A549 (cell line): ENCODE measurements around the gene ZNF469. TPM values are rescaled to one million over a fixed set of nuclear protein-coding genes. Genes with fewer than 3 reads are reported as not detected.

Experiments used
- ATAC-seq, 2 experiments: fragments of 200-7000 bp in 1 of 2; fragments of >200 bp in 1 of 2; cut with Nextera tagmentation in 1 of 2; cut with Tn5 transposase in 1 of 2; 3 replicates each; pipeline versions ENCODE4 v1.8.0 to v1.9.1; 2018 to 2020; ENCODE audit warnings: mild to moderate bottlenecking in 1 of 2, moderate library complexity in 1 of 2
- CTCF ChIA-PET: fragments of 300-600 bp; sonication (Branson Sonifier 250); formaldehyde crosslinking; extraction: SDS; loops from one replicate; lab custom pipeline; 2021; ENCODE audit warnings: antibody characterized with exemption, inconsistent platforms; lab: Yijun Ruan, JAX
- POLR2A ChIA-PET: fragments of 350-600 bp; formaldehyde crosslinking; extraction: SDS; loops from one replicate; lab custom pipeline; 2021; ENCODE audit warnings: antibody characterized with exemption, inconsistent platforms; lab: Yijun Ruan, JAX
- DNase-seq, 2 experiments: peaks; one replicate each; pipeline versions ENCODE4 v3.0.0 to v3.0.0-alpha.2; 2011 to 2016; ENCODE audit warnings: low read depth in 1 of 2, low spot score in 1 of 2
- FAIRE-seq: peaks from 2 replicates; lab custom pipeline; 2011; peaks lifted over from hg19 to GRCh38; lab: Jason Lieb, UNC
- H3K27ac ChIP-seq, 2 experiments: fragments of >200 bp; sonication (Bioruptor Twin); formaldehyde crosslinking; 3 replicates each; pipeline ENCODE4 v1.5.1; 2016 to 2017
- H3K4me1 ChIP-seq: fragments of >200 bp; sonication (Bioruptor Twin); formaldehyde crosslinking; 3 replicates; pipeline ENCODE4 v1.6.1; 2016
- H3K4me2 ChIP-seq: fragments of >200 bp; sonication (Bioruptor Twin); formaldehyde crosslinking; 3 replicates; pipeline ENCODE4 v1.6.1; 2016
- H3K4me3 ChIP-seq: fragments of >200 bp; sonication (Bioruptor Twin); formaldehyde crosslinking; 3 replicates; pipeline ENCODE4 v1.5.1; 2016
- H3K9me3 ChIP-seq: fragments of >200 bp; sonication (Bioruptor Twin); formaldehyde crosslinking; 3 replicates; pipeline ENCODE4 v1.6.1; 2016
- BHLHE40 ChIP-seq: IDR thresholded peaks from 2 replicates; pipeline ENCODE4 v1.6.1; 2012; ENCODE audit warnings: low read depth, low read length, inconsistent platforms
- CHD4 ChIP-seq: fragments of 200-600 bp; sonication (generic); IDR thresholded peaks from 2 replicates; pipeline ENCODE4 v1.6.1; 2016; ENCODE audit warnings: antibody characterized with exemption, mild to moderate bottlenecking, borderline replicate concordance
- EHF ChIP-seq: fragments of 250-450 bp; sonication (Bioruptor Pico); IDR thresholded peaks from 2 replicates; pipeline ENCODE4 v1.5.0; 2020; ENCODE audit warnings: mild to moderate bottlenecking
- HDAC2 ChIP-seq: fragments of 200-600 bp; sonication (generic); IDR thresholded peaks from 2 replicates; pipeline ENCODE4 v1.6.1; 2016
- HOXA7 ChIP-seq: fragments of 250-450 bp; sonication (Bioruptor Pico); IDR thresholded peaks from 2 replicates; pipeline ENCODE4 v1.5.0; 2020; ENCODE audit warnings: mild to moderate bottlenecking, moderate library complexity
- HOXB5 ChIP-seq: fragments of 250-450 bp; sonication (Bioruptor Pico); IDR thresholded peaks from 2 replicates; pipeline ENCODE4 v1.5.0; 2020; ENCODE audit warnings: mild to moderate bottlenecking, moderate library complexity
- JUN ChIP-seq, 2 experiments: fragments of >200 bp; sonication (Bioruptor Twin); formaldehyde crosslinking; IDR thresholded peaks; 2 replicates in 1 of 2; 3 replicates in 1 of 2; pipeline ENCODE4 v1.6.1; 2016 to 2017
- JUNB ChIP-seq: fragments of >200 bp; sonication (Bioruptor Twin); formaldehyde crosslinking; IDR thresholded peaks from 2 replicates; pipeline ENCODE4 v1.6.1; 2016
- KDM1A ChIP-seq: fragments of 200-600 bp; sonication (generic); IDR thresholded peaks from 2 replicates; pipeline ENCODE4 v1.6.1; 2016; ENCODE audit warnings: low read depth, mild to moderate bottlenecking
- KDM5A ChIP-seq: fragments of 200-600 bp; sonication (generic); IDR thresholded peaks from 2 replicates; pipeline ENCODE4 v1.6.1; 2016; ENCODE audit warnings: antibody characterized with exemption, mild to moderate bottlenecking
- MAX ChIP-seq: IDR thresholded peaks from 2 replicates; pipeline ENCODE4 v1.6.1; 2012
- NFE2L2 ChIP-seq: fragments of 150-350 bp; conservative IDR thresholded peaks from 2 replicates; pipeline ENCODE4 v1.6.1; 2014; ENCODE audit warnings: low read length
- NPAS2 ChIP-seq: fragments of 250-450 bp; sonication (Bioruptor Pico); IDR thresholded peaks from 2 replicates; pipeline ENCODE4 v1.8.0; 2022; ENCODE audit warnings: mild to moderate bottlenecking, moderate library complexity, borderline replicate concordance
- POLR2A ChIP-seq: IDR thresholded peaks from 2 replicates; pipeline ENCODE4 v1.6.1; 2012; ENCODE audit warnings: mild to moderate bottlenecking, low read length
- RCOR1 ChIP-seq: fragments of 150-350 bp; IDR thresholded peaks from 2 replicates; pipeline ENCODE4 v1.6.1; 2014; ENCODE audit warnings: antibody characterized with exemption, low read length, low read depth
- SMC3 ChIP-seq: fragments of >200 bp; sonication (Bioruptor Twin); formaldehyde crosslinking; IDR thresholded peaks from 3 replicates; pipeline ENCODE4 v1.6.1; 2018; ENCODE audit warnings: inconsistent platforms
- TFCP2L1 ChIP-seq: fragments of 250-450 bp; sonication (Bioruptor Pico); IDR thresholded peaks from 2 replicates; pipeline ENCODE4 v1.5.0; 2021; ENCODE audit warnings: mild to moderate bottlenecking
- TP53 ChIP-seq: fragments of 250-450 bp; sonication (Bioruptor Pico); IDR thresholded peaks from 2 replicates; pipeline ENCODE4 v1.5.0; 2021; ENCODE audit warnings: mild to moderate bottlenecking, moderate library complexity
- ZC3H11A ChIP-seq: fragments of 450-650 bp; IDR thresholded peaks from 2 replicates; pipeline ENCODE4 v1.6.1; 2014; ENCODE audit warnings: antibody characterized with exemption, mild to moderate bottlenecking
- ZNF302 ChIP-seq: fragments of 250-450 bp; sonication (Bioruptor Pico); IDR thresholded peaks from 2 replicates; pipeline ENCODE4 v1.9.0; 2021; ENCODE audit warnings: inconsistent platforms, mild to moderate bottlenecking, moderate library complexity
- ZSCAN20 ChIP-seq: fragments of 250-450 bp; sonication (Bioruptor Pico); IDR thresholded peaks from 2 replicates; pipeline ENCODE4 v1.8.0; 2022; ENCODE audit warnings: mild to moderate bottlenecking, moderate library complexity
- WGBS: methylation state at CpG from one replicate; pipeline ENCODE4 v1.1.6; 2017; ENCODE audit errors: missing lambda C conversion rate; 5-methylcytosine and 5-hydroxymethylcytosine counted together
- polyA plus RNA-seq, 4 experiments: library from polyadenylated mRNA; depleted of rRNA in 3 of 4; stranded (reverse); fragments of >200 nt; fragmentation: RNase III in 1 of 4; extraction: RNeasy Plus Mini Kit Qiagen cat#74134 plus additional on column Dnase treatment in 1 of 4; gene quantifications; 2 replicates in 3 of 4; 3 replicates in 1 of 4; pipeline ENCODE4 v1.2.3, GENCODE V29; 2011 to 2017

The ZNF469 gene
- polyA plus RNA-seq, 2 of the 4 experiments (the other 2 are of a cell fraction) = 0.47 to 4.4 TPM

- no peak for FAIRE-seq
- POLR2A ChIA-PET = no interaction called here
Measured at GRCh38 chr16:88392616-88393015, 9.9 kb downstream of the ZNF469 start.

GRCh38 chr16:88393034-88393433 is 10.3 kb downstream of the ZNF469 start:
- Histone ChIP-seq H3K4me3 (no peak overlapping the region), H3K4me2 (no peak overlapping the region), H3K9me3 (no peaks in the 10 kb centered on the region), H3K27ac (no peak overlapping the region), H3K4me1 (peaks cover 13% of the 10 kb centered on the region)
- WGBS = 90% methylated on average over 21 of the region's 24 CpGs
- CTCF ChIA-PET = interaction anchor here (1.1 to 2.7 kb wide), 3 partner anchors 9 to 45 kb away, joined by 3 to 13 read pairs (median 3); partner anchors contain the start of gene ZNF469
- DNase-seq (no peak), FAIRE-seq (no peak), ATAC-seq (no peak)
- TF ChIP-seq KDM1A = no peak
- no peak for TF ChIP-seq HDAC2
- POLR2A ChIA-PET = no interaction called here

More at GRCh38 chr16:88392616-88393015, 9.9 kb downstream of the ZNF469 start:
- WGBS = 89% methylated on average over 6 of the region's 6 CpGs
- Histone ChIP-seq H3K9me3 (no peaks in the 10 kb centered on the region), H3K4me3 (no peak overlapping the region), H3K4me1 (peaks cover 17% of the 10 kb centered on the region), H3K27ac (no peak overlapping the region)
- CTCF ChIA-PET = interaction anchor here (1.2 to 2.7 kb wide), 2 partner anchors 9 to 45 kb away, joined by 3 to 13 read pairs; partner anchors contain the start of gene ZNF469
- no peak for DNase-seq
- TF ChIP-seq MAX = no peak
- TF ChIP-seq SMC3 = no peak
- no peak for TF ChIP-seq HOXA7
- no peak for TF ChIP-seq POLR2A
- TF ChIP-seq HOXB5 = no peak
- TF ChIP-seq, all 56 proteins: peak for 0
- ATAC-seq = no peak
- H3K4me2 ChIP-seq = no peak overlapping the region

- CTCF ChIA-PET = interaction anchor here (1.1 to 2.7 kb wide), 3 partner anchors 10 to 44 kb away, joined by 3 to 13 read pairs (median 3); partner anchors contain the start of gene ZNF469
- no peak for FAIRE-seq
- no peaks in the 10 kb centered on the region for H3K9me3 ChIP-seq
Measured at GRCh38 chr16:88393571-88393970, 10.8 kb downstream of the ZNF469 start.

GRCh38 chr16:88394426-88394825 is 11.7 kb downstream of the ZNF469 start:
- ATAC-seq (no peak), DNase-seq (no peak), FAIRE-seq (no peak)
- no peak overlapping the region for H3K4me2 ChIP-seq
- ChIA-PET POLR2A (no interaction called here), CTCF (no interaction called here)
- H3K9me3 ChIP-seq = no peaks in the 10 kb centered on the region
- H3K4me3 ChIP-seq = no peak overlapping the region
- peaks cover under 1% of the 10 kb centered on the region; the same call in 1 of the 3 replicates for H3K4me1 ChIP-seq
- TF ChIP-seq TP53 (CRISPR knock-in tag) (no peak), ZC3H11A (no peak), NPAS2 (CRISPR knock-in tag) (no peak), KDM5A (no peak), ZNF302 (CRISPR knock-in tag) (no peak), TFCP2L1 (CRISPR knock-in tag) (no peak)
- no peak overlapping the region for H3K27ac ChIP-seq
- 93% methylated on average over 12 of the region's 12 CpGs for WGBS

More at GRCh38 chr16:88393571-88393970, 10.8 kb downstream of the ZNF469 start:
- peaks cover 7% of the 10 kb centered on the region for H3K4me1 ChIP-seq
- POLR2A ChIA-PET = no interaction called here
- WGBS = 89% methylated on average over 15 of the region's 16 CpGs
- no peak for TF ChIP-seq EHF (CRISPR knock-in tag)
- TF ChIP-seq CHD4 = no peak
- TF ChIP-seq JUNB = no peak
- TF ChIP-seq ZSCAN20 (CRISPR knock-in tag) = no peak
- no peak for TF ChIP-seq NFE2L2
- no peak for TF ChIP-seq JUN (IDR thresholded peaks at IDR 0.05)
- TF ChIP-seq RCOR1 = no peak
- no peak for TF ChIP-seq BHLHE40
- no peak for DNase-seq
- no peak overlapping the region for H3K27ac ChIP-seq
- no peak for ATAC-seq
- no peak overlapping the region for H3K4me2 ChIP-seq
- H3K4me3 ChIP-seq = no peak overlapping the region
